ENCODE results near the gene CFAP97D1.

The CFAP97D1 gene

DNA sequence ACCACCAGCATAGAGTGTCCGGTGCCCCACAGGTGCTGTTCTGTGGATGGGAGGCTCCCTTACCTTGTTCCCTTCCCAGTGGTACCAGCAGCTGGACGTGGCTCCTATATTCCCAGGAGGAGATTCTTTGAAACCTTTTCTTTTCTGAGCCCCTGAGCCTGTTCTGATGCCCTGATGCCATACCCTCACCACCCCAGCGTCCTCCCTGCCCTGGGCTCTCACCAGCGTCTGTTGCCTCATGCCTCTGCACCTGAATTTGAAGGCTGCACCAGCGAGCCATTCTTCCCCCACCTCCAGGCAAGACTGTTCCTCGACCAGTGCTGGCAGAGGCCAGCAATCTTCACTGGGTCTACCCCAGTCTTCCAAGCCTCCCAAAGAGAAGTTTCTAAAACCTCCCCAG is 22.1 kb upstream of the CFAP97D1 start:
- Histone ChIP-seq H3K4me1 (ENCODE audit: insufficient read depth, low read length, poor library complexity, severe bottlenecking) (no peaks in the 10 kb centered on the region), H3K9me2 (replicated peaks; ENCODE audit: low read depth, low read length) (no peaks in the 10 kb centered on the region), H4K20me1 (ENCODE audit: insufficient read depth, low read length, poor library complexity, severe bottlenecking) (no peaks in the 10 kb centered on the region), H3F3A (ENCODE audit: low read depth) (no peaks in the 10 kb centered on the region), H3K79me2 (ENCODE audit: insufficient read depth, low read length) (no peaks in the 10 kb centered on the region), H3K9ac (ENCODE audit: low read depth, low read length, poor library complexity, severe bottlenecking) (no peak overlapping the region), H2AFZ (ENCODE audit: low read length) (no peak overlapping the region), H3K4me2 (ENCODE audit: low read depth, low read length, poor library complexity, severe bottlenecking) (no peak overlapping the region), H3K9me3 (ENCODE audit: insufficient read depth, low read depth, low read length) (no peaks in the 10 kb centered on the region), H3K36me3 (ENCODE audit: insufficient read depth, low read length) (no peaks in the 10 kb centered on the region), H3K4me3 (ENCODE audit: low read length, poor library complexity, severe bottlenecking) (no peak overlapping the region), H3K27me3 (ENCODE audit: insufficient read depth, low read length, poor library complexity, severe bottlenecking) (no peaks in the 10 kb centered on the region)
- TF ChIP-seq EZH2phosphoT487 (IDR thresholded peaks at IDR 0.05; ENCODE audit: borderline replicate concordance), result no peak
- TF ChIP-seq, protein P1, sequence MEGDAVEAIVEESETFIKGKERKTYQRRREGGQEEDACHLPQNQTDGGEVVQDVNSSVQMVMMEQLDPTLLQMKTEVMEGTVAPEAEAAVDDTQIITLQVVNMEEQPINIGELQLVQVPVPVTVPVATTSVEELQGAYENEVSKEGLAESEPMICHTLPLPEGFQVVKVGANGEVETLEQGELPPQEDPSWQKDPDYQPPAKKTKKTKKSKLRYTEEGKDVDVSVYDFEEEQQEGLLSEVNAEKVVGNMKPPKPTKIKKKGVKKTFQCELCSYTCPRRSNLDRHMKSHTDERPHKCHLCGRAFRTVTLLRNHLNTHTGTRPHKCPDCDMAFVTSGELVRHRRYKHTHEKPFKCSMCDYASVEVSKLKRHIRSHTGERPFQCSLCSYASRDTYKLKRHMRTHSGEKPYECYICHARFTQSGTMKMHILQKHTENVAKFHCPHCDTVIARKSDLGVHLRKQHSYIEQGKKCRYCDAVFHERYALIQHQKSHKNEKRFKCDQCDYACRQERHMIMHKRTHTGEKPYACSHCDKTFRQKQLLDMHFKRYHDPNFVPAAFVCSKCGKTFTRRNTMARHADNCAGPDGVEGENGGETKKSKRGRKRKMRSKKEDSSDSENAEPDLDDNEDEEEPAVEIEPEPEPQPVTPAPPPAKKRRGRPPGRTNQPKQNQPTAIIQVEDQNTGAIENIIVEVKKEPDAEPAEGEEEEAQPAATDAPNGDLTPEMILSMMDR (conservative IDR thresholded peaks at IDR 0.05; ENCODE audit: low read length), result no peak

DNA sequence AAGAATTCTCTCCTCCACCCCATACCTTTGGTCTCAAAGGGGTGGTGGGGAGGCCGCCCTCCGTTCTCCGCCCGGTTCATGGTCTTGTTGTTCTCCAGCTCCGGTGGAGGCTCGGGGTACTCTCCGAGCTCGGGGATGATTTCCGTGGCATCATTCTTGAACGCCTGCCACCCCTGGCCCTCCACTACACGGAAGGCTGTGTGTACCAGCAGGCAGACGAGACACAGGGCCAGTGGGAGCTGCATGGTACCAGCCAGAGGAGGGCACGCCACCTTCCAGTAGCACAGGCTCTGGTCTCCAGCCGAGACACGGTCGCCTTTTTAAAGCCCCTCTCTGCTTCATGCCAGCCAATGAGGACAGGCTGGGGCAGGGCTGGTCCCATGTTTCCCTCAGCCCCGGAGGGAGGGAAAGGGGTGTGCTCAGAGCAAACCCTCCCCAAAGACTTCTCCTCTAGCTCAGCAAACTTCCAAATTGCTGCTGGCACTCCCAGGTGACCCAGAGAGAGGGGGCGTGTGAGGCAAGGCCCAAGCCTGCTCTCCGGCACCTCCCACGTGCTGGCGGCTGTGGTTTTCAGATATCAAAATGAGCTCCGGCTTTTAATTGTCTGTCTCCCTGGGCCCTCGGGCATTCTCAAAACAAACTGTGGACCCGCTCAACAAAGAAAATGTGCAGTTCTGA is 21.6 kb upstream of the CFAP97D1 start, which contains the start of gene SOST:
SOST (minus strand) TSS at position 295 of the 678 bp plus-strand sequence; CDS start at position 245, 50 bp downstream.
- H3K4me1 ChIP-seq (ENCODE audit: insufficient read depth, low read length, poor library complexity, severe bottlenecking), result no peaks in the 10 kb centered on the region
- H3F3A ChIP-seq (ENCODE audit: low read depth), result no peaks in the 10 kb centered on the region
- no peak within 1 kb of the TSS for H3K4me3 ChIP-seq (ENCODE audit: low read length, poor library complexity, severe bottlenecking)
- no peak within 1 kb of the TSS for H3K4me2 ChIP-seq (ENCODE audit: low read depth, low read length, poor library complexity, severe bottlenecking)
- no peaks in the 10 kb centered on the region for H3K27me3 ChIP-seq (ENCODE audit: insufficient read depth, low read length, poor library complexity, severe bottlenecking)
- no peaks in the 10 kb centered on the region for H3K36me3 ChIP-seq (ENCODE audit: insufficient read depth, low read length)
- H3K9me2 ChIP-seq (replicated peaks; ENCODE audit: low read depth, low read length), result no peaks in the 10 kb centered on the region
- H2AFZ ChIP-seq (ENCODE audit: low read length), result no peak within 1 kb of the TSS
- no peaks in the 10 kb centered on the region for H4K20me1 ChIP-seq (ENCODE audit: insufficient read depth, low read length, poor library complexity, severe bottlenecking)
- no peak within 1 kb of the TSS for H3K9ac ChIP-seq (ENCODE audit: low read depth, low read length, poor library complexity, severe bottlenecking)
- no peaks in the 10 kb centered on the region for H3K9me3 ChIP-seq (ENCODE audit: insufficient read depth, low read depth, low read length)
- TF ChIP-seq, protein P1 (conservative IDR thresholded peaks at IDR 0.05; ENCODE audit: low read length), result no peak
- TF ChIP-seq EZH2phosphoT487 (IDR thresholded peaks at IDR 0.05; ENCODE audit: borderline replicate concordance), result no peak
- H3K79me2 ChIP-seq (ENCODE audit: insufficient read depth, low read length), result no peaks in the 10 kb centered on the region

- H3K27me3 ChIP-seq (ENCODE audit: insufficient read depth, low read length, poor library complexity, severe bottlenecking), result no peaks in the 10 kb centered on the region
These were observed 20.4 kb upstream of the CFAP97D1 start for GRCh38 chr17:43759836-43760235.

More at GRCh38 chr17:43759836-43760235, 20.4 kb upstream of the CFAP97D1 start:
- no peak overlapping the region for H3K4me3 ChIP-seq (ENCODE audit: low read length, poor library complexity, severe bottlenecking)
- H3K79me2 ChIP-seq (ENCODE audit: insufficient read depth, low read length), result no peaks in the 10 kb centered on the region
- H3K4me1 ChIP-seq (ENCODE audit: insufficient read depth, low read length, poor library complexity, severe bottlenecking), result no peaks in the 10 kb centered on the region
- H3K9me3 ChIP-seq (ENCODE audit: insufficient read depth, low read depth, low read length), result no peaks in the 10 kb centered on the region
- no peak overlapping the region for H3K9ac ChIP-seq (ENCODE audit: low read depth, low read length, poor library complexity, severe bottlenecking)
- H3K36me3 ChIP-seq (ENCODE audit: insufficient read depth, low read length), result no peaks in the 10 kb centered on the region
- H4K20me1 ChIP-seq (ENCODE audit: insufficient read depth, low read length, poor library complexity, severe bottlenecking), result no peaks in the 10 kb centered on the region
- H2AFZ ChIP-seq (ENCODE audit: low read length), result no peak overlapping the region
- H3K9me2 ChIP-seq (replicated peaks; ENCODE audit: low read depth, low read length), result no peaks in the 10 kb centered on the region
- H3F3A ChIP-seq (ENCODE audit: low read depth), result no peaks in the 10 kb centered on the region
- H3K4me2 ChIP-seq (ENCODE audit: low read depth, low read length, poor library complexity, severe bottlenecking), result no peak overlapping the region
- TF ChIP-seq EZH2phosphoT487 (IDR thresholded peaks at IDR 0.05; ENCODE audit: borderline replicate concordance), result no peak
- TF ChIP-seq, protein P1 (conservative IDR thresholded peaks at IDR 0.05; ENCODE audit: low read length), result no peak

Data from Loucy (cell line).